ENCODE data around the gene CERS1. TPM values are rescaled to one million over a fixed set of nuclear protein-coding genes. Genes with fewer than 3 reads are reported as not detected.

Gene CERS1, protein sequence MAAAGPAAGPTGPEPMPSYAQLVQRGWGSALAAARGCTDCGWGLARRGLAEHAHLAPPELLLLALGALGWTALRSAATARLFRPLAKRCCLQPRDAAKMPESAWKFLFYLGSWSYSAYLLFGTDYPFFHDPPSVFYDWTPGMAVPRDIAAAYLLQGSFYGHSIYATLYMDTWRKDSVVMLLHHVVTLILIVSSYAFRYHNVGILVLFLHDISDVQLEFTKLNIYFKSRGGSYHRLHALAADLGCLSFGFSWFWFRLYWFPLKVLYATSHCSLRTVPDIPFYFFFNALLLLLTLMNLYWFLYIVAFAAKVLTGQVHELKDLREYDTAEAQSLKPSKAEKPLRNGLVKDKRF
- total RNA-seq, result 1 to 10 TPM in 1 of 5 donors, under 1 TPM in 1, not detected in 3; 0.87 to 4.8 TPM
- polyA plus RNA-seq, result under 1 TPM; 0.37 to 0.61 (median 0.53) TPM
- long read RNA-seq, donor 1, result 0 reads
- long read RNA-seq, donor 2, result 0 reads
- long read RNA-seq, donor 3, result 0 reads
- long read RNA-seq, donor 4, partial matches to known transcripts, result 0 of 1 reads
- long read RNA-seq, donor 4, other reads (novel, unspliced or antisense), result 0 of 1 reads
- long read RNA-seq, donor 5, result 0 reads
- long read RNA-seq, donor 6, partial matches to known transcripts, result 0 of 3 reads
- long read RNA-seq, donor 6, other reads (novel, unspliced or antisense), result 0 of 3 reads
- long read RNA-seq, donor 7, partial matches to known transcripts, result 0 of 4 reads
- long read RNA-seq, donor 7, other reads (novel, unspliced or antisense), result 0 of 4 reads
- long read RNA-seq, donor 8, partial matches to known transcripts, result 0 of 2 reads
- long read RNA-seq, donor 8, other reads (novel, unspliced or antisense), result 0 of 2 reads
- long read RNA-seq, donor 9, partial matches to known transcripts, result 0 of 1 reads
- long read RNA-seq, donor 9, other reads (novel, unspliced or antisense), result 0 of 1 reads
- long read RNA-seq, donor 10, partial matches to known transcripts, result 0 of 1 reads
- long read RNA-seq, donor 10, other reads (novel, unspliced or antisense), result 0 of 1 reads

- Histone ChIP-seq H3K27ac (peak within 1 kb of the TSS in 2 of 5 donors; percentile 7 to 38), H3K4me3 (peak within 1 kb of the TSS; percentile 36 to 50 (median 43)), H3K4me1 (peaks cover 13 to 48% (median 27%) of the 10 kb centered on the region in 4 donors), H3K9me3 (no peaks in the 10 kb centered on the region), H3K36me3 (peaks cover 12 to 28% (median 22%) of the 10 kb centered on the region in 4 donors), H3K27me3 (peaks cover 5 to 50% (median 34%) of the 10 kb centered on the region in 3 donors)
- DNase-seq, result peak in 1 of 2 donors; percentile 73
- 1 to 3% (median 1%) methylated on average over 22 to 82 of the region's 89 CpGs; no CpG with 5 or more reads in 2 of the 5 donors for WGBS, 5 donors
- TF ChIP-seq, protein P1, sequence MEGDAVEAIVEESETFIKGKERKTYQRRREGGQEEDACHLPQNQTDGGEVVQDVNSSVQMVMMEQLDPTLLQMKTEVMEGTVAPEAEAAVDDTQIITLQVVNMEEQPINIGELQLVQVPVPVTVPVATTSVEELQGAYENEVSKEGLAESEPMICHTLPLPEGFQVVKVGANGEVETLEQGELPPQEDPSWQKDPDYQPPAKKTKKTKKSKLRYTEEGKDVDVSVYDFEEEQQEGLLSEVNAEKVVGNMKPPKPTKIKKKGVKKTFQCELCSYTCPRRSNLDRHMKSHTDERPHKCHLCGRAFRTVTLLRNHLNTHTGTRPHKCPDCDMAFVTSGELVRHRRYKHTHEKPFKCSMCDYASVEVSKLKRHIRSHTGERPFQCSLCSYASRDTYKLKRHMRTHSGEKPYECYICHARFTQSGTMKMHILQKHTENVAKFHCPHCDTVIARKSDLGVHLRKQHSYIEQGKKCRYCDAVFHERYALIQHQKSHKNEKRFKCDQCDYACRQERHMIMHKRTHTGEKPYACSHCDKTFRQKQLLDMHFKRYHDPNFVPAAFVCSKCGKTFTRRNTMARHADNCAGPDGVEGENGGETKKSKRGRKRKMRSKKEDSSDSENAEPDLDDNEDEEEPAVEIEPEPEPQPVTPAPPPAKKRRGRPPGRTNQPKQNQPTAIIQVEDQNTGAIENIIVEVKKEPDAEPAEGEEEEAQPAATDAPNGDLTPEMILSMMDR (IDR thresholded peaks at IDR 0.05), result no peak
- TF ChIP-seq POLR2AphosphoS5 (IDR thresholded peaks at IDR 0.05), result no peak
- no peak for TF ChIP-seq POLR2A (IDR thresholded peaks at IDR 0.05)
- no peak for TF ChIP-seq EP300 (IDR thresholded peaks at IDR 0.05)
- intact Hi-C loops (cut with DNase I; ENCODE audit: low total_unique reads), result no loop called here
These were observed at the start of gene CERS1 for GRCh38 chr19:18895824-18896341. CERS1 (minus strand) TSS chr19:18896158; CDS start chr19:18896072, 86 bp downstream.

DNA sequence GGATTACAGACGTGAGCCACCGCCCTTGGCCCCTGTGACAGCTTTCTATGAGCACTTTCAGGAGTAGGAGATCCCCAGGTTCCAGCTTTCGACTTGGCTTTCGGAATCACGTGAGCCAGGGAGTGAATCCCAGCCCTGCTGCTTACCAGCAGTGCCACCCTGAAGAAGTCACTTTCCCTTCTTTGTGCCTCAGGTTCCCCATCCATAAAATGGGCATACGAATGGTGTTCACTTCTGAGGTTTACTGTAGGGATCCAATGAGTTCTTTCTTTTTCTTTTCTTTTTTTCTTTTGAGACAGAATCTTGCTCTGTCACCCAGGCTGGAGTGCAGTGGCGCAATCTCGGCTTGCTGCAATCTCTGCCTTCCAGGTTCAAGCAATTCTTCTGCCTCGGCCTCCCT, 49.3 kb upstream of the CERS1 start:
- no peaks in the 10 kb centered on the region for H3K36me3 ChIP-seq
- intact Hi-C loops (cut with DNase I; ENCODE audit: low total_unique reads), result no loop called here
- no peak overlapping the region for H3K27ac ChIP-seq

GRCh38 chr19:18943465-18943864, 47.5 kb upstream of the CERS1 start:
- Histone ChIP-seq H3K4me3 (no peak overlapping the region), H3K36me3 (peaks cover 0 to 2% (median 0%) of the 10 kb centered on the region in 4 donors), H3K4me1 (peaks cover 12 to 28% (median 21%) of the 10 kb centered on the region in 4 donors), H3K9me3 (no peaks in the 10 kb centered on the region), H3K27ac (no peak overlapping the region), H3K27me3 (peaks cover 0 to 7% (median 0%) of the 10 kb centered on the region in 3 donors)
- no peak for TF ChIP-seq POLR2A (IDR thresholded peaks at IDR 0.05)
- TF ChIP-seq, protein P1 (IDR thresholded peaks at IDR 0.05), result no peak
- no peak for TF ChIP-seq POLR2AphosphoS5 (IDR thresholded peaks at IDR 0.05)
- TF ChIP-seq EP300 (IDR thresholded peaks at IDR 0.05), result no peak
- DNase-seq, result no peak
- intact Hi-C loops (cut with DNase I; ENCODE audit: low total_unique reads), result no loop called here
- 67 to 75% (median 72%) methylated on average over 4 of the region's 4 CpGs for WGBS, 5 donors

More for the DNA sequence above, 49.3 kb upstream of the CERS1 start:
- no peak for TF ChIP-seq POLR2AphosphoS5 (IDR thresholded peaks at IDR 0.05)
- no peak for TF ChIP-seq POLR2A (IDR thresholded peaks at IDR 0.05)
- no peak for TF ChIP-seq EP300 (IDR thresholded peaks at IDR 0.05)
- TF ChIP-seq, protein P1 (IDR thresholded peaks at IDR 0.05), result no peak
- Histone ChIP-seq H3K9me3 (no peaks in the 10 kb centered on the region), H3K4me3 (no peak overlapping the region), H3K4me1 (peaks cover 4 to 14% (median 11%) of the 10 kb centered on the region in 4 donors), H3K27me3 (peaks cover 0 to 2% (median 0%) of the 10 kb centered on the region in 3 donors)
- WGBS, 5 donors, result 81 to 92% (median 88%) methylated on average over 9 of the region's 9 CpGs
- no peak for DNase-seq
